Ishikawa (cell line): ENCODE measurements around the gene PRPF18.

Source experiments
- CEBPB ChIP-seq: IDR thresholded peaks from 2 replicates; pipeline ENCODE4 v1.6.1; 2012
- CREB1 ChIP-seq: IDR thresholded peaks from 2 replicates; pipeline ENCODE4 v1.6.1; 2012; ENCODE audit warnings: low read depth
- EGR1 ChIP-seq: IDR thresholded peaks from 2 replicates; pipeline ENCODE4 v1.6.1; 2012
- EP300 ChIP-seq: IDR thresholded peaks from 2 replicates; pipeline ENCODE4 v1.6.1; 2012; ENCODE audit warnings: borderline replicate concordance
- FOXM1 ChIP-seq: IDR thresholded peaks from 2 replicates; pipeline ENCODE4 v1.6.1; 2012; ENCODE audit warnings: low read depth, borderline replicate concordance
- NFIC ChIP-seq: IDR thresholded peaks from 2 replicates; pipeline ENCODE4 v1.6.1; 2012
- RAD21 ChIP-seq: IDR thresholded peaks from 2 replicates; pipeline ENCODE4 v1.6.1; 2012; ENCODE audit warnings: low read depth
- REST ChIP-seq: IDR thresholded peaks from 2 replicates; pipeline ENCODE4 v1.6.1; 2012; ENCODE audit warnings: low read depth, mild to moderate bottlenecking
- TAF1 ChIP-seq: IDR thresholded peaks from 2 replicates; pipeline ENCODE4 v1.6.1; 2012; ENCODE audit warnings: low read depth, mild to moderate bottlenecking
- TCF12 ChIP-seq: IDR thresholded peaks from 2 replicates; pipeline ENCODE4 v1.6.1; 2012; ENCODE audit warnings: low read depth
- TEAD4 ChIP-seq: IDR thresholded peaks from 2 replicates; pipeline ENCODE4 v1.6.1; 2012
- YY1 ChIP-seq: IDR thresholded peaks from 2 replicates; pipeline ENCODE4 v1.6.1; 2012; ENCODE audit warnings: low read depth
- ZBTB7A ChIP-seq: IDR thresholded peaks from 2 replicates; pipeline ENCODE4 v1.6.1; 2012; ENCODE audit warnings: low read depth
- TF ChIP-seq, protein P1 (sequence below): IDR thresholded peaks from 2 replicates; pipeline ENCODE4 v1.6.1; 2012
- TF ChIP-seq, protein P2 (sequence below): IDR thresholded peaks from 2 replicates; pipeline ENCODE4 v1.6.1; 2012

The PRPF18 gene

DNA sequence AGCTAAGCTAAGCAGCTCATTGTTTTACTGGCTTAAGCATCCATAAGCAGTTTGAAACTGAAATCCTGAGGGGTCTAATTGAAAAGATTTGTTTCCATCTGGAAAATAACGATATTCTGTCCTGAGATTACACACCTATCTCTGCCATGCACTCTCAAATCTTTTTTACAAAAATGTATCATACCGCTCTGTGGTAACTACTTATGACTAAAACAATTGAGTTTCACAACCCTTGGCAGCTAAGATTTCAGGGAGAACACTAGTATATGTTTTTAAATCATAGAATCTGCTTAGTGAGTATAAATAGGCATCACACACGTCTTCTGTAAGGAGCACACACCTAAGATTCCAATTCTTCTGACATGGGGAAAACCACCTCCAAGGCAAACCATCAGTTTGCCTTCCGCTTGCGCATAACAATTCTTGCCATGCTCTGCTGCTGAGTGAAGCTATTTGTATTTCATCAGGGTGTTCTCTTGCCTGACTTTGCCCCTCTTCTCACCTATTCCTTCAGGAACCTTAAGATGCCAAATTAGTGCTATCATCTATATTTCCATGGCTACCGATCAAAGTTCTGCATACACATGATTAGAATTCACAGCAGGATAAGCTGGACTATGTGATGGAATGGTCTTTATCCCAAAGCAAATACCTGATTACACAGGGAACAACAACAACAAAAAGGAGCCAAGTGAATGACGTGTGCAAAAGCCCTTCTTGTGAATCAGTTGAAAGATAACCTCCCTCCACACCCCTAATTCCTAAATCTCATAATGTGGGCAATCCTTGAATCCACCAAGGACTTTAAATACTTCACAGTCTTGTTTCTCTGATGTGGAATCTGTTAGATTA is 40.9 kb downstream of the PRPF18 start:
- no peak for TF ChIP-seq CREB1

DNA sequence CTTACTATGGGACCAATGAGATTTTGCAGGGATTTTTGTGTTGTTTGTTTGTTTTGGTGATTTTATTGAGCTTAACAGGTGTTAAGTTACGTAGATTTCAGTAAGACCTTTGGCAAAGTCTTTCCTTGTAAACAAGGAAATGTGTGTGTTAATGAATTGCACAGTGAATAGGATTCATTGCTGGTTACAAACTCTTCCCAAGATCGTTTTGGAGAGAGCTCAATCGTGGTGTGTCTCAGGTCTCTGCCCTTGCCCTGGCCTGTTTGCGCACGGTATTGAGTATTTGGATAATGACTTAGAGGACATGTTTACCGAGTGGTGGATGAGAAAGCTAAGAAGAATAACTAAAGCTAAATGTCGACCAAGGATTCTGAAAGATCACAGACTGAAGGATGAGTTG is 41.9 kb downstream of the PRPF18 start:
- TF ChIP-seq FOXM1 (no peak), YY1 (no peak)

GRCh38 chr10:13629116-13629515 is 42.4 kb downstream of the PRPF18 start:
- TF ChIP-seq RAD21: no peak
- TF ChIP-seq TCF12: no peak
- TF ChIP-seq CEBPB: no peak
- TF ChIP-seq FOXM1: no peak
- no peak for TF ChIP-seq TEAD4
- TF ChIP-seq, protein P1, sequence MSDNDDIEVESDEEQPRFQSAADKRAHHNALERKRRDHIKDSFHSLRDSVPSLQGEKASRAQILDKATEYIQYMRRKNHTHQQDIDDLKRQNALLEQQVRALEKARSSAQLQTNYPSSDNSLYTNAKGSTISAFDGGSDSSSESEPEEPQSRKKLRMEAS: no peak
- TF ChIP-seq YY1: no peak
- TF ChIP-seq EGR1: no peak
- no peak for TF ChIP-seq TAF1
- TF ChIP-seq, protein P2, sequence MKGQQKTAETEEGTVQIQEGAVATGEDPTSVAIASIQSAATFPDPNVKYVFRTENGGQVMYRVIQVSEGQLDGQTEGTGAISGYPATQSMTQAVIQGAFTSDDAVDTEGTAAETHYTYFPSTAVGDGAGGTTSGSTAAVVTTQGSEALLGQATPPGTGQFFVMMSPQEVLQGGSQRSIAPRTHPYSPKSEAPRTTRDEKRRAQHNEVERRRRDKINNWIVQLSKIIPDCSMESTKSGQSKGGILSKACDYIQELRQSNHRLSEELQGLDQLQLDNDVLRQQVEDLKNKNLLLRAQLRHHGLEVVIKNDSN: no peak
- TF ChIP-seq EP300: no peak
- TF ChIP-seq ZBTB7A: no peak
- TF ChIP-seq REST: no peak
- no peak for TF ChIP-seq CREB1

DNA sequence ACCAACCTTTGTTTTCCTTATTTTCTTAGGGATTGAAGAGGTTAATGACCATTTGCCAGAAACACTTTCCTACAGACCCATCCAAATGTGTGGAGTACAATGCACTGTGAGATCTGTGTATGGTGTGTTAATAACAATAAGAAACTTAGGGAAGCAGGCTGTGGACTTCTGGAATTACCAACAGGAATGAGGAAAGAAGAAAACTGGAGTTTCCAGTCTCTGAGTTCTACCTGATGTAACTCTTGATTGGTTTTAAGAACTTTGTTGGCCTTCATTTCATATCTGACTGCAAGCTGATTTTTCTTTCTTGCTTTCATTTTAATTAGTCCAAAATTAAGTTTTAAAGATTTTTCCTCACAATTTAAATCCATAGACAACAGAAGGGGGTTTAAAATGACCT is 43.5 kb downstream of the PRPF18 start:
- TF ChIP-seq YY1: no peak
- no peak for TF ChIP-seq CREB1
- TF ChIP-seq TCF12: no peak
- TF ChIP-seq FOXM1: no peak
- no peak for TF ChIP-seq CEBPB
- TF ChIP-seq, protein P2: no peak
- no peak for TF ChIP-seq EGR1
- TF ChIP-seq RAD21: no peak
- TF ChIP-seq EP300: no peak
- TF ChIP-seq NFIC: no peak
- no peak for TF ChIP-seq TEAD4
- TF ChIP-seq TAF1: no peak
- TF ChIP-seq, protein P1: no peak
- no peak for TF ChIP-seq REST
- no peak for TF ChIP-seq ZBTB7A

GRCh38 chr10:13631594-13631993 is 44.8 kb downstream of the PRPF18 start:
- TF ChIP-seq, protein P1: no peak
- TF ChIP-seq RAD21 (no peak), NFIC (no peak), CEBPB (no peak), EP300 (no peak), TAF1 (no peak), FOXM1 (no peak), TCF12 (no peak), CREB1 (no peak), ZBTB7A (no peak), YY1 (no peak), TEAD4 (no peak), REST (no peak)
- TF ChIP-seq, protein P2: no peak
